Erythroblast (primary cell): ENCODE measurements around the gene PPP1R12B.
"Not testable (repeated sequence)": the region's sequence is repeated elsewhere in the genome, so short reads cannot be mapped to it uniquely, and the experiment has no call there.

Source experiments
- GATA1 ChIP-seq: IDR thresholded peaks from 2 replicates; pipeline ENCODE4 v1.6.1; 2011; ENCODE audit warnings: low read depth, mild to moderate bottlenecking, control low read depth, low read length, moderate library complexity
- POLR2A ChIP-seq: IDR thresholded peaks from 2 replicates; pipeline ENCODE4 v1.6.1; 2011; ENCODE audit warnings: mild to moderate bottlenecking, low read length

DNA sequence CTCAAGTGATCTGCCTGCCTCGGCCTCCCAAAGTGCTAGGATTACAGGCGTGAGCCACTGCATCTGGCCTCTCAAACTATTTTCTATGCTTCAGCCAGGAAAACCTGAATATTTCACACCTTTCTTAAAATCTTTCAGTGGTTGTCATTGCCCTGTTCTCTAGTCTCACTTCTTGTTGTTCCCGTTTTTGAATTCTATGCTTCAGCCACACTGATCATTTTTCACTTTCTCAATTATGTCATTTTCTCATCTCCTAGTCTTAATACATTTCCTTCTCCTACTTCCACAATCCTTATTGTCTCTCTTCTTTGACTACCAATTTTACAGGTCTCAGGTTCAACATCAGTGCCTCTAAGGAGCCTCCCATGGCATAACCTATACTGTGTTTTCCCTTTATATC, 26.7 kb downstream of the PPP1R12B start:
- not testable (repeated sequence) for TF ChIP-seq POLR2A, GATA1
